GM10847 (cell line): Measurements from ENCODE around the gene PKIB.

Source experiments
- POLR2A ChIP-seq: IDR thresholded peaks from 2 replicates; pipeline ENCODE4 v1.6.1; 2011; ENCODE audit not compliant: insufficient read length; ENCODE audit errors: extremely low read depth

The PKIB gene

GRCh38 chr6:122710908-122711635 lies 100.9 kb downstream of the PKIB start:
- TF ChIP-seq POLR2A: no peak

DNA sequence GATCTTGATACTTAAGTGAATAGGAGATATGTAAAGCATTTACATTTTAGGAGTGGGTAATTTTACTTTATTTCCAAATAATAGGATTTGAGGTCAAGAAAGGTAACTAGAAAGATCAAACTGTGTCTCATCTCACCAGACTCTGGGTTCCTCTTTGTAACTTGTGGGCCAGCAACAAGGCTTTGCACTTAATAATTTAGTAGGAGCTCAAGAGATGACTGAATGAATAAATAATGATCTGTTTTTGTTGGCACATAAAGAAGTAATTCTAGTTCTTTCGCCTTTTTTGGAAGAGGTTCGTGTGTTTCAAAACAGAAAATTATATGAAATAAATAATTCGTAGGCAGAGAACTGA lies 101.9 kb downstream of the PKIB start:
- TF ChIP-seq POLR2A: no peak

DNA sequence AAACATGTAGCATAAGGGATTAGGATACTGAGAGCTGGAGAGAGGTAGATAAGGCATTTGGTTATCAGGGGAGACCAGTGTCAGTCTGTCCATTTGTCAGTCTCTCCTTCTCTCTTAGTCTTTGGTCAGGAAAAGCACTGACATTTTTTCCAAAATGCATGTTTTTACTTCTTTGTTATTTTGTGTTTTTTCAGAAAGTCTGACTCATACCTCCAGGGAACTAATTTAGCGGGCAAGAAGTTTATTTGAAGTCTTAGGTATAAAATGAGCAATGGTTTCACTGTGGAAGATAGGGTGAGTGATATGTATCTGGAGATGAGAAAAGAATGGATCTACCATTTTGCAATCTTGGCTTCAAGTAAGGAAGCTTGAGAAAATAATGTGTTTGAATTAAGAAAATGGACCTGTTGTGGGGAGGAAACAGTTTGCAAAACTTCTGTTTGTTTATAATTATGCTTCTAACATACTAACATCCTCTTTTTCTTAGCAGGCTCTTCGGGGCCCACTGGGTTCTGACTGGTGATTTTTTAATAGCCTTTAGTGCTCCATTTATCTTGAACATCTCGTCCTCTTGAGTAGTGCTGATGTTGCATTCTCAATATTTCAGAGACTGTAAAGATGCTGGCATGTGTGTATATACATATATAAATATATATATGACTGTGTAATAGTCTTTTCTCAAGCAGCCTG lies 102.4 kb downstream of the PKIB start:
- TF ChIP-seq POLR2A: no peak

DNA sequence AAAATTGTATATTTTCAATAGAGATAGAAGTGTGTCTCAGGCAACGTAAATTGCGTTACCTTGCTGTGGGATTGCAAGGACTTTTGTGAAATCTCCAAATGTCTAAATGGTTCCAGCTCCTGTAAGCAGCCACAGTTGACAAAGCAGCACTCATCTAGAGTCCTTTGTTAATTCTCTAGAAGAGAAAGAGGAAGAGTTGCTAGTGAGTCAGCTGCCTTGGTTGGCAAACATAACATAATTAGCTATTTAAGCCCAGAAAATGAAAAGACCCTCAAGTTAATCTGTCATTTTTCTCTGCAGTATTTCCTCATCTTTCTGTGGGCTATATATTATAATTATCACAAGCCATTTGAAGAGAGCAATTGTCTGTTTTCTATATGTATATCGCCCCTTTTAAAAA lies 102.9 kb downstream of the PKIB start:
- TF ChIP-seq POLR2A: no peak

DNA sequence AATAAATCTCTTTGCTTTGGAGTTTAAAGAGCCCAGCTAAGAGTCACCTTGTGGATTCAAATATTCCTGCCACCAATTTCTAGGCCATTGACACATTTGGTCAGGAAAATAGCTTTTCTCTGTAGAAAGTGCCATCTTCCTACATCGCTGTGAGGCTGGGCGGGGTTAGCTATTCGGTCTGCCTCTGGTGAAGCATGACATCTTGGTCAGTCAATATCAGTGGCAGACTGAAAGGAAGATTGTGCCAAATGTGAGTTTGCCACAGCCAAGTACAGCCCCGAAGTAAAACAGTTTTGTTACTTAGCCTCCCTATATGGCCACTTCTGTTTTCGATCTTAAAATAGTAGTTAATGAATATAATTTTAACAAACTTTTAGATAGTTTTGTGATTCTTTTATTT lies 103.9 kb downstream of the PKIB start:
- TF ChIP-seq POLR2A: no peak

DNA sequence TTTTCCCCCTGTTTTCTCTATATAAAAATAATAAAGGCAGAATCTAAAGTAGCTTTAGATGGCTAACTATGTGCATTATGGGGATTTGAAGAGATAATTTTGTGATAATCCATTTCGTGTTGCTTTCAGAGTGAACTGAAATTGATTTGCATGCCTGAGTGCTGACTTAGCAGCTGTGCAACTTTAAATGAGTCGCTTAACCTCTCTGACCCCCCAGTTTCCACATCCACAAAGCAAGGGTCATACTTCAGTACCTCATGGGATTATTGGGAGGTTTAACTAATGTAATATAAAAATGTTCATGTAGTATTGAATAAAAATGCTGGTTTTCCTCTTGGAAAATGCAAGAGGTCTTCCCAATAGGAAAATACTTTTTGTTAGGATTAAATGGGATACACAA lies 105.5 kb downstream of the PKIB start:
- no peak for TF ChIP-seq POLR2A

DNA sequence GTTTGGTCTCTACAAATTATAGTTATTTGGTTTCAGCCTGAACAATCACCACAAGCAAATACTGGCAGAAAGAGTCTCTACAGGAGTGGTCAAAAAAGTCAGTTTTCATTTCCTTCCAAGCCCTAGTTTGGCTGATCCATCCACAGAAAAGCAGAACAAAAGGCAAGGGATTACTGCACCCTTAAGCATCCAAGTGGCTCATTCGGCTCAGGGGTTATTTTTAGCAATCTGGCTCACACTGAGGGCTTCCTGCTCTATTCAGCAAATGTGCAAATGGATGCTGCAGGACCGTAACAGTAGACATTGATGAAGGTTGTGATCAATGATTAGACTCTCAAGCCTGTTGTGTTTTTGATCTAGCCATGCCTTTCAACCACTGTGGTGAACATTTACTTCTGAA lies 107.1 kb downstream of the PKIB start:
- TF ChIP-seq POLR2A: no peak

DNA sequence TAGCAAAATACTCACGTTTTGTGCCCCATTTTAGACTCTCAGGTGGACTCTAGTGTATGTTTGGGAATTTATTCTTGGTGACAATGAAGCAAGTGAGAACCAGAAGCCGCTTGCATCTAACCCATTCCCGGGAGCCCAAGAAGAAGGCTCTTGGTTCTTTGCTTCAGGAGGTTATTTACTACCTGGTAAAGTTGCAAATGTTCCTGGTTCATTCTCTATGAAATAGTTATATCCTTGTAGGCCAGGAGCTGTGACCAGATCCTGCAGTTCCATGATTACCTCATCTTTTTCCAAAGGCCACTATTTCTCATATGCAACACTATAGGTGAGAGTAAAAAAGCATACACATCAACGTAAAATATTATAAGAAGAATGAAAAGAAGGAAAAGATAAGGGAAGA lies 108.4 kb downstream of the PKIB start:
- TF ChIP-seq POLR2A: no peak

- no peak for TF ChIP-seq POLR2A
These were observed 109.0 kb downstream of the PKIB start for GRCh38 chr6:122719176-122719575.

DNA sequence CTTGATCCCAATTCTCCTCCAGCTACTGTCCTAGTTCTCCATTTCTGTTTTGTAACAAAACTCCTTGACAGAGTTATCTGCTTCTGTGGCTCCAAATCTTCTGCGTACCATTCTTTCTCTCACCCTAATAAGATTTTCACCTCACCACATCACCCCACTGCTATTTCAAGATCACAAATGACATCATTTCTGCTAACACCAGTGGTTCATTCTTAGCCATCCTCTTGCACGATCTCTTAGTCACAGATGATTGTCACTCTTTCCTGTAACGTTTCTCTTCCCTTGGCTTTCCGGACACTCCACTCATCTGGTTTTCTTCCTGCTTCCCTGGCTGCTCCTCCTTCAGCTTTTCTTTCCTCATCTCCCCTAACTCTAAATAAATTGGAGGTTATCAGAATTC lies 112.5 kb downstream of the PKIB start:
- TF ChIP-seq POLR2A: no peak

DNA sequence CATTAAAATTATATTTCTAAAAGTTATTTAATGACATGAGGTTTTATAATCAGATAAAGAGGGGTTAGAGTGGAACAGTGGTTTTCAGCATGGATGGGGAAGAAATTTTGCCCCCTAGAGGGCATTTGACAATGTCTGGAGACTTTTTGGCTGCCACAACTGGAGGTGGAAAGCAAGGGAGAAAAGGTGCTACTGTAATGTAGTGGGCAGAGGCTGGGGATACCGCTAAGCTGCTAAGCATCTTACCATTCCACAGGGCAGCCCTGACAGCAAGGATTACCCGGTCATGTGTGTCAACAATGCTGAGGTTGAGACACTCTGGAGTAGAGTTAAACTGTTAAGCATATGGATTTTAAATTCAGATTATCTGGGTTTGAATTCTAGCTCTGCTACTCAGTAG lies 116.4 kb downstream of the PKIB start:
- no peak for TF ChIP-seq POLR2A

DNA sequence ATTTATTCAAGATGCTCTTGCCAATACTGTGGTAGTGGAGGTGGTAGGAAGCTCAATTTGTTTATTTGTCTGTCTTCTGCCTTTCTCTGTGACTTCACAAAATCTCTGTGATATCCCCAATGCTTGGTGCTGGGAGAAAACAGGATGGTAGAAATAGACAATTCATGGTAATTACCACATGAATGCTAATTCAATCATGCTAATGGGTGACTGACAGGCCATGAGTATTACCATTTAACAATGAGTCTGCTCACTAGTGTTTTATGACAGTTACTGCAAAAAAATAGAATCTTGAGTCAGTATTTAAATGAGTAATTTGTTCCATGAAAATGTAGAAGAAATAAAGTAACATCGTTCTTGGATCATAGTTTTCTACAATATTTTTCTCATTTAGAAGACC lies 117.0 kb downstream of the PKIB start:
- TF ChIP-seq POLR2A: no peak

DNA sequence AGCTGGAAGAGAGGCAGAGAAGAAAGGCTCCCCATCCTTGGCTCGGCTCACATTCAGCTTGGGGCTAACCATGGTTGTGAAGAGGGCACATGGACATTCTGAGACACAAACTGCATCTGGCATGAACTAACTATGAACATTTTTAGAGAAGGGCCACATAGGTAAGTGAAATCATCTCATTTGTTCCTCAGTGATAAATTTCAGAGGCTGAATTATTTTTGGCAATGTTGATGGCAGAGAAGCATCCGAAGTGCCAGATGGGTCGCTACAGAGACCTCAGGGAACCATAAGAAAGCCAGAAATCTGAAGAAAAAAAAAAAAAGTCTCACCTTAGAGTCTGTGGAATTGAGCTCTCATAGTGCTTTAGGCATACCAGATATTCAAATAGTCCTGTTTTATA lies 120.1 kb downstream of the PKIB start:
- TF ChIP-seq POLR2A: no peak

GRCh38 chr6:122730775-122731386 lies 120.7 kb downstream of the PKIB start:
- no peak for TF ChIP-seq POLR2A

- no peak for TF ChIP-seq POLR2A
These were observed 123.1 kb downstream of the PKIB start for GRCh38 chr6:122733259-122733658.
